SU-DHL-6 (cell line): ENCODE results near the gene EGFL8.

Experiments used
- H2AFZ ChIP-seq: fragments of 200-600 bp; sonication (generic); 2 replicates; pipeline ENCODE4 v1.6.1; 2014; ENCODE audit warnings: low read depth, mild to moderate bottlenecking, moderate library complexity, mixed read lengths, antibody characterized with exemption, low read length; ENCODE audit not compliant: severe bottlenecking
- H3F3A ChIP-seq: fragments of 200-600 bp; shearing (Covaris generic); 2 replicates; pipeline ENCODE4 v1.6.0; 2016; ENCODE audit warnings: antibody characterized with exemption, mild to moderate bottlenecking; ENCODE audit not compliant: insufficient read depth
- H3K27ac ChIP-seq: fragments of 200-600 bp; sonication (generic); 2 replicates; pipeline ENCODE4 v1.5.1; 2016; ENCODE audit warnings: low read depth, mild to moderate bottlenecking, low read length, moderate library complexity, mixed read lengths
- H3K27me3 ChIP-seq: fragments of 200-600 bp; sonication (generic), shearing (Covaris generic); 2 replicates; pipeline ENCODE4 v1.6.0; 2014; ENCODE audit warnings: mild to moderate bottlenecking, low read length
- H3K36me3 ChIP-seq: fragments of 200-600 bp; sonication (generic); 2 replicates; pipeline ENCODE4 v1.6.1; 2014; ENCODE audit warnings: mild to moderate bottlenecking, low read length, mixed read lengths
- H3K4me2 ChIP-seq: fragments of 300-600, 200-600 bp; shearing (Covaris generic), sonication (generic); 2 replicates; pipeline ENCODE4 v1.6.0; 2014; ENCODE audit warnings: low read length, low read depth, mild to moderate bottlenecking; ENCODE audit not compliant: poor library complexity, severe bottlenecking
- H3K4me3 ChIP-seq: fragments of 200-600 bp; sonication (generic); 2 replicates; pipeline ENCODE4 v1.5.1; 2014; ENCODE audit warnings: antibody characterized with exemption, low read length, mild to moderate bottlenecking, mixed read lengths; ENCODE audit not compliant: insufficient read depth, poor library complexity, severe bottlenecking
- H3K79me2 ChIP-seq: fragments of 200-600 bp; sonication (generic); 2 replicates; pipeline ENCODE4 v1.6.1; 2014; ENCODE audit warnings: mild to moderate bottlenecking, low read length, moderate library complexity; ENCODE audit not compliant: insufficient read depth
- H3K9ac ChIP-seq: fragments of 200-600 bp; sonication (generic); 2 replicates; pipeline ENCODE4 v1.7.0; 2014; ENCODE audit warnings: mild to moderate bottlenecking, low read length
- H3K9me2 ChIP-seq: fragments of 200-600 bp; sonication (generic); replicated peaks from 2 replicates; pipeline ENCODE4 v1.6.1; 2014; ENCODE audit warnings: low read length; ENCODE audit not compliant: insufficient read depth
- H3K9me3 ChIP-seq: fragments of 200-600 bp; sonication (generic); 2 replicates; pipeline ENCODE4 v1.6.1; 2014; ENCODE audit warnings: low read length, mixed read lengths; ENCODE audit not compliant: insufficient read depth
- H4K20me1 ChIP-seq: fragments of 200-600 bp; sonication (generic); 2 replicates; pipeline ENCODE4 v1.6.1; 2014; ENCODE audit warnings: low read depth, mild to moderate bottlenecking, antibody characterized with exemption, low read length, moderate library complexity, mixed read lengths
- EZH2phosphoT487 ChIP-seq: fragments of 200-600 bp; sonication (generic), shearing (Covaris generic); conservative IDR thresholded peaks from 2 replicates; pipeline ENCODE4 v1.6.1; 2018; ENCODE audit warnings: mild to moderate bottlenecking, antibody characterized with exemption, low read length, moderate library complexity, mixed read lengths
- TF ChIP-seq, protein P1 (sequence below): fragments of 200-600 bp; sonication (generic); IDR thresholded peaks from one replicate; pipeline ENCODE4 v1.5.1; 2017; ENCODE audit warnings: antibody characterized with exemption, mild to moderate bottlenecking, low read length, moderate library complexity; ENCODE audit not compliant: insufficient read depth, poor library complexity, severe bottlenecking

EGFL8 gene

DNA sequence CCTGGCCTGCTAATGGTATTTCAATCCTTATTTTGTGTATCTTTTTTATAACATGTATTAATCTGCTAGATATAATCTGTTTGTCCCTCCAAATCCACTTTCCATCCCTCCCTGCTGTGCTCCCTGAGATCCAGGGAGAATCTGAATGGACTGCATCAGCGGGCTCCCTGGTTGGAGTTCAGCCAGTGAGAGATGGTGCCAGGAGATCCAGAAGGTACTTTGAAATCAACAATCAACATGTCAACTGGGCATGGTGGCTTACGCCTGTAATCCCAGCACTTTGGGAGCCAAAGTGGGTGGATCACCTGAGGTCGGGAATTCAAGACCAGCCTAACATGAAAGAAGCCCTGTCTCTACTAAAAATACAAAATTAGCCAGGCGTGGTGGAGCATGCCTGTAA, 40.7 kb upstream of the EGFL8 start:
- Histone ChIP-seq H3K9me2 (no peaks in the 10 kb centered on the region), H3K27ac (no peak overlapping the region), H2AFZ (no peak overlapping the region), H3K4me2 (no peak overlapping the region), H3F3A (no peaks in the 10 kb centered on the region), H3K27me3 (no peaks in the 10 kb centered on the region), H3K79me2 (peaks cover 20% of the 10 kb centered on the region), H3K36me3 (peaks cover 12% of the 10 kb centered on the region; the same call in 1 of the 2 replicates), H3K9ac (no peak overlapping the region), H4K20me1 (no peaks in the 10 kb centered on the region), H3K9me3 (no peaks in the 10 kb centered on the region), H3K4me3 (no peak overlapping the region)
- TF ChIP-seq, protein P1, sequence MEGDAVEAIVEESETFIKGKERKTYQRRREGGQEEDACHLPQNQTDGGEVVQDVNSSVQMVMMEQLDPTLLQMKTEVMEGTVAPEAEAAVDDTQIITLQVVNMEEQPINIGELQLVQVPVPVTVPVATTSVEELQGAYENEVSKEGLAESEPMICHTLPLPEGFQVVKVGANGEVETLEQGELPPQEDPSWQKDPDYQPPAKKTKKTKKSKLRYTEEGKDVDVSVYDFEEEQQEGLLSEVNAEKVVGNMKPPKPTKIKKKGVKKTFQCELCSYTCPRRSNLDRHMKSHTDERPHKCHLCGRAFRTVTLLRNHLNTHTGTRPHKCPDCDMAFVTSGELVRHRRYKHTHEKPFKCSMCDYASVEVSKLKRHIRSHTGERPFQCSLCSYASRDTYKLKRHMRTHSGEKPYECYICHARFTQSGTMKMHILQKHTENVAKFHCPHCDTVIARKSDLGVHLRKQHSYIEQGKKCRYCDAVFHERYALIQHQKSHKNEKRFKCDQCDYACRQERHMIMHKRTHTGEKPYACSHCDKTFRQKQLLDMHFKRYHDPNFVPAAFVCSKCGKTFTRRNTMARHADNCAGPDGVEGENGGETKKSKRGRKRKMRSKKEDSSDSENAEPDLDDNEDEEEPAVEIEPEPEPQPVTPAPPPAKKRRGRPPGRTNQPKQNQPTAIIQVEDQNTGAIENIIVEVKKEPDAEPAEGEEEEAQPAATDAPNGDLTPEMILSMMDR = no peak
- TF ChIP-seq EZH2phosphoT487 = no peak

DNA sequence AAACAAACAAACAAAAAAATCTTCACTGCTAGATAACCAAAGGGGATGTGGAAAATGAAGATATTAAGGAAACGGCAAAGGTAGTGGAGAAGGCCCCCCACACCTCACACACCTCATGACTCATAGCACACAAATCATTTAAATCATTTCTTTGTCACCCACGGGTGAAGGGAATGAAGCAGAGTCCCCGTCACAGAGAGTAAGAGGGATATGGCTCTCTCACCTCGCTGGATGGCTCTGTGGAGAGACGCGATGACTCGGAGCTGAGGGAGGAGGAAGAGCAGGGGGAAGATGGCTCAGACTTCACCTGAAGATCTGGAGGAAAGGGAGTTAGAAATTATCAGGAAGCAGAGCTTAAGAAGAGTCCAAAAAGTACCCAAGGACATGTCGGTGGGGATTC, 37.5 kb upstream of the EGFL8 start:
- H3K27me3 ChIP-seq = no peaks in the 10 kb centered on the region
- H3K9me2 ChIP-seq = no peaks in the 10 kb centered on the region
- peak overlapping the region; percentile 88 for H3K4me3 ChIP-seq
- peaks cover 12% of the 10 kb centered on the region; the same call in 1 of the 2 replicates for H3K36me3 ChIP-seq
- no peaks in the 10 kb centered on the region for H3K9me3 ChIP-seq
- H4K20me1 ChIP-seq = no peaks in the 10 kb centered on the region
- H2AFZ ChIP-seq = no peak overlapping the region
- no peak overlapping the region for H3K27ac ChIP-seq
- peak overlapping the region; percentile 65 for H3K4me2 ChIP-seq
- peaks cover 5% of the 10 kb centered on the region; the same call in 1 of the 2 replicates for H3F3A ChIP-seq
- peaks cover 32% of the 10 kb centered on the region for H3K79me2 ChIP-seq
- peak overlapping the region; percentile 78 for H3K9ac ChIP-seq
- no peak for TF ChIP-seq EZH2phosphoT487
- TF ChIP-seq, protein P1 = no peak

DNA sequence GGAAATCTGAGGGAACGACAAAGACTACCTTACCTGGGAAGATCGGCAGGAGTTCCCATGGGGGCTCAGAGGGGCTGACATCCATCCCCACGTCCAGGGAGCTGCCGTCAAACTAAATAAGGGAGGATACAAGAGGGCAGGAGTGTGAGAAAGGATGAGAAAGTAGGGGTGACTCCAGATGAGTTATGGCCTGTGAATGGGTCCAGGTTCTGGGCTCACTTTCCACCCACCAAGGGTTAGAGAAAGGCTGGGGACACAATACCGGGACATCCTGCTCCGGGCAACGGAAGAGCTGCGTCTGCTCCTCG, 37.0 kb upstream of the EGFL8 start:
- Histone ChIP-seq H4K20me1 (no peaks in the 10 kb centered on the region), H3K4me3 (peak overlapping the region; percentile 88), H3K4me2 (peak overlapping the region; percentile 65), H3K27me3 (no peaks in the 10 kb centered on the region), H3F3A (peaks cover 9% of the 10 kb centered on the region; the same call in 1 of the 2 replicates), H2AFZ (no peak overlapping the region), H3K9me2 (no peaks in the 10 kb centered on the region), H3K9me3 (no peaks in the 10 kb centered on the region), H3K79me2 (peaks cover 32% of the 10 kb centered on the region), H3K9ac (peak overlapping the region; percentile 78), H3K36me3 (peaks cover 8% of the 10 kb centered on the region; the same call in 1 of the 2 replicates), H3K27ac (peak overlapping the region; percentile 57; the same call in 1 of the 2 replicates)
- TF ChIP-seq, protein P1 = no peak
- TF ChIP-seq EZH2phosphoT487 = no peak
